C1 segment of cervical spinal cord (tissue), 14 donors: ENCODE data around the gene FRMD8.

Source experiments
- DNase-seq, 14 donors: peaks; one replicate each; lab custom pipeline; 2025; lab: John Stamatoyannopoulos, UW

The FRMD8 gene

GRCh38 chr11:65375012-65375411 lies 11.4 kb upstream of the FRMD8 start:
- no peak for DNase-seq

- no peak for DNase-seq
Measured at GRCh38 chr11:65376138-65376713, 10.2 kb upstream of the FRMD8 start.

GRCh38 chr11:65377036-65377435 lies 9.4 kb upstream of the FRMD8 start:
- DNase-seq, result no peak

- no peak for DNase-seq
Measured at GRCh38 chr11:65377777-65378176, 8.7 kb upstream of the FRMD8 start.

- DNase-seq, result peak in 1 of 14 donors; percentile 23
Measured at GRCh38 chr11:65378208-65378927, 8.1 kb upstream of the FRMD8 start.

- no peak for DNase-seq
Measured at GRCh38 chr11:65378928-65379638, 7.4 kb upstream of the FRMD8 start.

- no peak for DNase-seq
Measured at GRCh38 chr11:65379698-65380459, 6.6 kb upstream of the FRMD8 start.

GRCh38 chr11:65380460-65381119 lies 5.8 kb upstream of the FRMD8 start:
- DNase-seq, result no peak

- peak in 1 of 14 donors; percentile 42 for DNase-seq
Measured at GRCh38 chr11:65381716-65382032, 4.8 kb upstream of the FRMD8 start.

GRCh38 chr11:65382033-65382803 lies 4.2 kb upstream of the FRMD8 start, which contains the start of gene SLC25A45:
Gene SLC25A45 (minus strand): TSS chr11:65382646. CDS start chr11:65381951, 695 bp downstream.
- peak; percentile 16 to 93 (median 78) for DNase-seq

- peak in 2 of 14 donors; percentile 51 to 71 for DNase-seq
Measured at GRCh38 chr11:65382804-65383368, 3.6 kb upstream of the FRMD8 start.

GRCh38 chr11:65383778-65384177 lies 2.7 kb upstream of the FRMD8 start:
- no peak for DNase-seq

- DNase-seq, result no peak
Measured at GRCh38 chr11:65384301-65384889, 2.0 kb upstream of the FRMD8 start.

- peak in 1 of 14 donors; percentile 8 for DNase-seq
Measured at GRCh38 chr11:65388731-65389130, 2.3 kb downstream of the FRMD8 start.

- peak in 1 of 14 donors; percentile 27 for DNase-seq
Measured at GRCh38 chr11:65389294-65389980, 3.0 kb downstream of the FRMD8 start.

GRCh38 chr11:65390099-65390941 lies 3.9 kb downstream of the FRMD8 start:
- DNase-seq, result peak in 1 of 14 donors; percentile 33

- no peak for DNase-seq
Measured at GRCh38 chr11:65390996-65391395, 4.6 kb downstream of the FRMD8 start.

GRCh38 chr11:65392186-65392829 lies 5.9 kb downstream of the FRMD8 start:
- DNase-seq, result no peak
